ENCODE measurements around the gene NOLC1. TPM values are rescaled to one million over a fixed set of nuclear protein-coding genes. Genes with fewer than 3 reads are reported as not detected.

The NOLC1 gene
- total and polyA plus RNA-seq, 2 of the 4 experiments (the other 2 are of a cell fraction), result 43.2 to 55.3 TPM

DNA sequence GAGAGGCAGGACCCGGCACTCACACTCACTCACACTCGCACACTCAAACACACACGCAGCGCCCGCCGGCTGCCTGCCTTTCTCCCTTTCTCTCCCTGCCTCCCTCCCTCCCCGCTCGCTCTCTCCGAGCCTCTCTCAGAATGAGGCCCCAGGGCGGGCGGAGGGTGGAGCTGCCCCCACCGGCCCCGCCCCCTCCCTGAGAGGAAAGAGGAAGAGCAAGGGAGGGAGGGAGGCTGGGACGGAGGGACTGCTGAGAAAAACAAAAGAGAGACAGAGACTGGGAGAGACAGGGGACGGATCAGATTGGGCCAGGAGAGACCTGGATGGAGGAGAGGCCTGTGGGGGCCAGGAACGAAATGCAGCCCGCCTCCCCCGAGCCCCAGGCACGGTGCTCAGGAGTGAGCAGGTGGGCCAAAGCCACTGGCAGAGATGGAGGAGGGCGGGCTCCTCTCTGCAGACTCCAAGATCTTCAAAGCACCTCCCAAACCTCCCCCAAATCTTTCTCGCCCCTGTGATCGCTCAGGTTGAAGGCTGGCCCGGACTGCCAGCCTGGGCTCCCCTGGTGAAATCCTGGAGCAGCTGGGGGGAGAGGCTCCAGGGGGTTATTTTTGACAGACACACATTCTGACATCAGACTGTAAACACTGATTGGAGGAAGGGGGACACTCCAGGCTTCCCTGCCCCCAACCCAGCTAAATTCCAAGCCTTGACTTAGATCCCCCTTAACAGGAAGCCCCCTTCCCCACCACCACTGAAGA is 37.1 kb upstream of the NOLC1 start (continued):
- no peak for TF ChIP-seq FOS (IDR thresholded peaks at IDR 0.05; ENCODE audit: low read depth, low read length)
- peak; percentile 71 for TF ChIP-seq POLR2A (IDR thresholded peaks at IDR 0.05; ENCODE audit: low read depth, low read length)
- no peak for TF ChIP-seq RCOR1 (IDR thresholded peaks at IDR 0.05; ENCODE audit: insufficient replicate concordance, low read length)

DNA sequence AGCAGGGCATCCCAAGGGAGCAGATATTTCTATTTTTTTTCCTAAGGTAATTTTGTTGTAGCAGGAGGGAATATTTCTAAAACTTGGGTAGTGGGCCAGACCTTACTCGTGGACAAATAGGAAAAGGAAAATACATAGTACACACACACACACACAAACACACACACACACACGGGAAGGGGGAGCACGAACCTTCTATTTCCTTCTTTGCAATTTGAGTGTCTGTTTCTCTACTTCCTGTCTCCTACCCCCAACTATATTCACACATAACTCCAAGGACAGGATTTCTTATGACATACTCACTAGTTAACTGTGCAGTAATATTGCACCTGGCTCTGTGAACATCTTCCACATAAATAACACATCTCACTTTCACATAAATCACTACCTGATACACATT is 36.4 kb upstream of the NOLC1 start:
- no peaks in the 10 kb centered on the region for H3K9me3 ChIP-seq (ENCODE audit: control insufficient read depth, insufficient read depth, low read length)
- H3K36me3 ChIP-seq (ENCODE audit: control insufficient read depth, insufficient read depth, low read length), result peaks cover 11% of the 10 kb centered on the region
- DNase-seq (peak; percentile 24), ATAC-seq (ENCODE audit: low read depth) (no peak)
- peak overlapping the region; percentile 92 for H2BK5ac ChIP-seq (ENCODE audit: low read depth, low read length, poor library complexity, severe bottlenecking)
- H3K56ac ChIP-seq (ENCODE audit: extremely low read depth, insufficient read depth, low read length), result no peak overlapping the region
- peak overlapping the region; percentile 85; the same call in 1 of the 2 replicates for H3K27ac ChIP-seq (ENCODE audit: insufficient read depth, low read length)
- H3K14ac ChIP-seq (replicated peaks; ENCODE audit: low read depth, low read length), result peak overlapping the region; percentile 59; the same call in 1 of the 2 replicates
- H4K5ac ChIP-seq (ENCODE audit: low read depth, low read length), result peak overlapping the region; percentile 83; the same call in 1 of the 2 replicates
- dilution Hi-C loops (cut with HindIII; ENCODE audit: low sequenced_read_pairs, unreplicated experiment) (no loop called here), in situ Hi-C loops (cut with MboI; ENCODE audit: low sequenced_read_pairs) (no loop called here), intact Hi-C loops (cut with micrococcal nuclease) (no loop called here)
- H3K27me3 ChIP-seq (ENCODE audit: control insufficient read depth, insufficient read depth, low read length), result no peaks in the 10 kb centered on the region
- no TSS peak for BruUV-seq (replicated peaks)
- peaks cover 36% of the 10 kb centered on the region for H3K4me1 ChIP-seq (ENCODE audit: control insufficient read depth, insufficient read depth, low read length)
- no peak overlapping the region for H2BK15ac ChIP-seq (ENCODE audit: low read depth, low read length)
- H4K20me1 ChIP-seq (ENCODE audit: insufficient read depth, low read length), result peaks cover 52% of the 10 kb centered on the region
- H3K23ac ChIP-seq (ENCODE audit: low read depth, low read length), result peak overlapping the region; percentile 58; the same call in 1 of the 2 replicates
- peak overlapping the region; percentile 11; the same call in 1 of the 2 replicates for H2AK5ac ChIP-seq (ENCODE audit: low read depth, low read length)
- H3K9me1 ChIP-seq (ENCODE audit: insufficient read depth, low read length), result peaks cover 24% of the 10 kb centered on the region
- H2AFZ ChIP-seq (replicated peaks; ENCODE audit: low read length, poor library complexity), result no peak overlapping the region
- H3K18ac ChIP-seq (ENCODE audit: low read depth, low read length), result peak overlapping the region; percentile 5; the same call in 1 of the 2 replicates
- H3K79me1 ChIP-seq (ENCODE audit: low read depth in 1 of 2, low read length in 2 of 2), result peaks cover 18 to 76% of the 10 kb centered on the region in 2 experiments; a peak in 3 of 4 replicates
- H3K4me3 ChIP-seq (ENCODE audit: insufficient read depth, low read depth, low read length), result no peak overlapping the region
- H4K8ac ChIP-seq (ENCODE audit: low read depth in 2 of 2, low read length in 2 of 2), result peak overlapping the region in 1 of 2 experiments; percentile 92; a peak in 1 of 4 replicates
- H2BK20ac ChIP-seq (ENCODE audit: low read depth, low read length), result no peak overlapping the region
- H3K9ac ChIP-seq (ENCODE audit: low read depth, low read length), result peak overlapping the region; percentile 86; the same call in 1 of the 2 replicates
- WGBS, 2 experiments (ENCODE audit: extremely low coverage in 2 of 2, insufficient read length in 1 of 2), result no CpG with 5 or more reads among the region's 3 CpGs
- ChIA-PET POLR2A (ENCODE audit: unreplicated experiment) (no interaction called here), CTCF (no interaction called here)
- peak overlapping the region; percentile 94 for H3K4me2 ChIP-seq (ENCODE audit: low read depth, low read length)
- peak overlapping the region; percentile 97 for H2AK9ac ChIP-seq (replicated peaks; ENCODE audit: low read depth, low read length, poor library complexity)
- H2BK120ac ChIP-seq (ENCODE audit: low read depth, low read length), result no peak overlapping the region
- 0 out of 2 replicates have a peak overlapping the region, but pooled peaks have one; percentile 71 for H4K91ac ChIP-seq (ENCODE audit: insufficient read depth, low read depth, low read length)
- TF ChIP-seq MAFK (IDR thresholded peaks at IDR 0.05; ENCODE audit: low read depth, low read length) (no peak), POLR2A (IDR thresholded peaks at IDR 0.05; ENCODE audit: low read depth, low read length) (no peak), CEBPB (IDR thresholded peaks at IDR 0.05; ENCODE audit: low read depth, low read length) (no peak), CHD1 (IDR thresholded peaks at IDR 0.05; ENCODE audit: low read depth, low read length) (no peak)
- H3K4ac ChIP-seq (ENCODE audit: low read depth, low read length), result peak overlapping the region; percentile 82; the same call in 1 of the 2 replicates

All from IMR-90 (cell line).